Renal cortical epithelial cell (primary cell): Measurements from ENCODE around the gene KCNJ3. TPM values are rescaled to one million over a fixed set of nuclear protein-coding genes. Genes with fewer than 3 reads are reported as not detected.

ENCODE experiments used
- DNase-seq: peaks from one replicate; pipeline ENCODE4 v3.0.0-alpha.2; 2011; ENCODE audit warnings: low read depth
- total RNA-seq: library from RNA; depleted of rRNA; stranded (reverse); fragments of >200 nt; gene quantifications from 2 replicates; pipeline ENCODE4 v1.2.3, GENCODE V29; 2014

The KCNJ3 gene
- total RNA-seq, 1 donor from 2014 or later: 0.10 TPM

DNA sequence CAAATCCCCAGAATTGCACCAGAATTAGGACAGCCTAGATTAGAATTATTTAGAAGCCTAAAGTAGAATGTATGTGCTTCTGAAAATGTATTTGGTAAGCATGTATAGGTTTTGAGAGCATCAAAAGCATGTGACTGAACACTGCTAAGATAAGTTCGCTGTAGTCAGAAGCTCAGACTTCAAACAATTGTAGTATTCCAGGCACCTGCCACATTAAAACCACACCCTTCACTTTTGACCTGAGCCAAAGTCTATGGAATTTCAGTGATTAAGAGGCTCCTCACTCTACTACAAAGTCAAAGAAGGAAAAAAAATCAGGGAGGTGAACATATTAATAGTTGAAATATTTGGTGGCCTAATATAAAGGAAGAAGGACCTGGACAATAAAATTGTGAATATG is 8.2 kb downstream of the KCNJ3 start:
- no peak for DNase-seq

- DNase-seq: no peak
Observed at GRCh38 chr2:154707994-154708575, 9.6 kb downstream of the KCNJ3 start.

GRCh38 chr2:154709215-154709614 is 10.7 kb downstream of the KCNJ3 start:
- DNase-seq: peak; percentile 60

DNA sequence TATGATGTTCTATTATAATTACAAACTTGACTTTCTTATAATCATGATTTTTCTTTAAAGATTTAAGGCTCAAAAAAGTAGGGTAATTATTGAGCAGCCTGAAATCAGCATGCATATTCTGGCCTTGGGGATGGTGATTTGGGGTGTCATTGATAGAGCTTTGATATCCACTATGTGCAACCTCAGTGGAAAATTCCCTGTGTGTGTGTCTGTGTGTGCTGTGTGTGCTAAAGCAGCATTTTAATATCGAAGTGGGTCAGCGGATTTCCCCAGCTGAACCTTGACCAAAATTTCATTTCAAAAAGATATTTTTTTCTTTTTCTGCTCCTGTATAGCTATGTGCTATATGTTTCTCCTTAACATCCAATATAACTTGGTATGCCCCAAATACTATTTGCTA is 11.6 kb downstream of the KCNJ3 start:
- DNase-seq: no peak

DNA sequence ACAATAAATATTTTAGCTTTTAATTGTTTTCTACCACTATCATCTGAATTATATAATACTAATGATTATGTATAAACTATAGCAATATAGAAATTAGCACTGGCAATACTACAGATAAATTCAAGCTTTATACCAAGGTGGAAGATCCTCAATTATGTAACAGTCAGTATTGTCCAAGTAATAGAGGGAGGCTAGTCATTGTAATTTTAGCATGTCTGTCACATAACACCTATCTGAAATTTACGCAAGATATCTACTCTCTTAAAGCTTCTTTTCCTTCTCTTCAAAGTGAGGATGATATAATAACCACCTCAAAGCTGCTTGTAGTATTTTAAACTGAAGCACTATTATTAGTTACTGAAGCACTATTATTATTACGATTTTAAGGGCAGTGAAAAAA is 12.2 kb downstream of the KCNJ3 start:
- DNase-seq: no peak

- DNase-seq: no peak
Observed at GRCh38 chr2:154713675-154714074, 15.2 kb downstream of the KCNJ3 start.

DNA sequence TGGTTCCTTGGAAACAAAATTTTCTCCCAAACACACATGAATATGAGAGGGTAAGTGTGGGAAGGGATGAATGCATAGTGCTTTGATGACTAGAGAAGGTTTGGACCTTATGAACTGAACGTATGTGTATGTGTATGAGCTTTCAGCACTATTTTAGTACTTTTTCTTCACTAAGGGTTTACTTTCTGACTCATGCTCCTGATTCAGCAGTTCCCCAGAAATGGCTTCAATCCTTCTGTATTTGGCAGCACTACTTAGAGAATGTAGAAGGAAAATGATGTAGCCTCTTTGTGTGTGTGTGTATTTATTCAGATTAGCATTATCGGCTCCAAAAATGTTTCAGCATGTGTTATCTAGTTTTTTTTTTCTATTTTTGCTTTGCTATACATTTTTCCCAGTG is 22.2 kb downstream of the KCNJ3 start:
- peak; percentile 34 for DNase-seq

- DNase-seq: no peak
Observed at GRCh38 chr2:154724194-154724797, 25.8 kb downstream of the KCNJ3 start.

DNA sequence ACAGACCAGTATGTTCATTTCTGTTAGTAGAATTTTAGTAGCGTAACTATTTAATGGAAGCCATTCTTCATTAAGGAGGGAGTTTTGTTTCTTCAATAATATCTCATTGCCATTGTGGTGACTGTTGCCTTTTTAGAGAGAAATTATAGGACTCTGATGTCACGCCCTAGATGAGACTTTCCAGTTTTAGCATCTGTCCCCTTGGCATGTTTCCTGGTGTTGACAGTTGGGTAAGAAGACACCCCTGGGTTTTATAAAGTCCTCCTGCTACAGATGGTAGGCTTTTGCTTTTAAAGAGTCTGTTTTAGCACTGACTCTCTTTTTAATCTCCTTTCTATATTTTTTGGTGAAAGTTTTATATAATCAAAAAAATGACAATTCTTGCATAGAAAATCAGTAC is 41.9 kb downstream of the KCNJ3 start:
- DNase-seq: no peak

- peak; percentile 9 for DNase-seq
Observed at GRCh38 chr2:154758871-154759270, 60.4 kb downstream of the KCNJ3 start.

GRCh38 chr2:154762638-154763037 is 64.1 kb downstream of the KCNJ3 start:
- no peak for DNase-seq

GRCh38 chr2:154771664-154772284 is 73.3 kb downstream of the KCNJ3 start:
- no peak for DNase-seq

DNA sequence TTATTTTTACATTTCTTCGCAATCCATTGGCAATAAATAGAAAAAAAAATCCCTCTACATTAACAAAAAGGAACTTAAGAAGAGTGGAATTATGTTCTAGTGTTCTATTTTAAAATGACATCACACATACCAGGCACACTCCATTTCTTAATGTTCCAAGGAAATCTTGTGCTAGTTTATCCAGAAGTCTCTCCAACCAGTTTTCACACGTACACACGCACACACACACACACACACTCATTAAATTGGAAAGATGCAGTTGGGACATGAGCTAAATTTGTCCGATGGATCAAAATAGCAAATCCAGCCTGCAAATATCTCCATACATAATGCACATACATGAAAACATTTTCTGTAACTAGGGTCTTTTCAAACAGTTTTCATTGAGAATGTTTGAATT is 78.3 kb downstream of the KCNJ3 start:
- no peak for DNase-seq

GRCh38 chr2:154794406-154794805 is 95.9 kb downstream of the KCNJ3 start:
- no peak for DNase-seq

DNA sequence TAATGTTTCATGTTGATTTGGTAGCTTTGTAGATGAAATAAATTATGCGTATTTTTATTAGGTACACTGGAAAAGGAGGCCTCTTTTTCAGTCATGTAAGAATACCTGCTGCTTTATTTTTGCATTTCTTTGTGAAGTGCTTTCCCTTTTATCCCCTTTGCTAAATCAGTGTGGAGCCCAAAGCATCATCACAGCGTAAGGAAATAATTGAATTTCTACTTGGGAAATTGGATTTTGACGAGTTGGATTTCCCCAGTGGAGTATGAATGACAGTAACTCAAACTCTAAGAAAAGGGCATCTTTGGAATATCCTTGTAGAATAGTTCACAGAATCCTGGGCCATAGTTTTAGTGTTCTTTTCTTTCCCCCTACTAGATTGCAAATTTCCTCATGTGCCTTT is 97.2 kb downstream of the KCNJ3 start:
- DNase-seq: no peak

DNA sequence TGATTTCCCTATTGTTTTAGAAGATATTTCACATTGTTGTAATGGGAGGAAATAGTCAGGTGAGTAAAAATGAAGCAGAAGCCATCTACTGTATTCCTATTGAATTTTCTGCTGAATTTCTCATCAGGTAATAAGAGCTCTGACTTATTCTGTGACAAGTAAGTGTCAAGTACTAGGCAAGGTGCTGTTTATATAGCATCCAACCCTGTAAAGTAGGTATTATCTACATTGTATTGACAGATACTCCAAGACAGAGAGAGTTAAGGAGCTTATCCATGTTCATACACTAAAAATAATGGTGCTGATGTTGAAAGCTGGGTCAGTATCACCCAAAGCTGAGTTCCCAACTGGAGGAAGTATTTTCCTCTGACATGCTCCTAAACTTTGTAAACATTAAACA is 106.0 kb downstream of the KCNJ3 start:
- no peak for DNase-seq

GRCh38 chr2:154813636-154814035 is 115.1 kb downstream of the KCNJ3 start:
- no peak for DNase-seq

DNA sequence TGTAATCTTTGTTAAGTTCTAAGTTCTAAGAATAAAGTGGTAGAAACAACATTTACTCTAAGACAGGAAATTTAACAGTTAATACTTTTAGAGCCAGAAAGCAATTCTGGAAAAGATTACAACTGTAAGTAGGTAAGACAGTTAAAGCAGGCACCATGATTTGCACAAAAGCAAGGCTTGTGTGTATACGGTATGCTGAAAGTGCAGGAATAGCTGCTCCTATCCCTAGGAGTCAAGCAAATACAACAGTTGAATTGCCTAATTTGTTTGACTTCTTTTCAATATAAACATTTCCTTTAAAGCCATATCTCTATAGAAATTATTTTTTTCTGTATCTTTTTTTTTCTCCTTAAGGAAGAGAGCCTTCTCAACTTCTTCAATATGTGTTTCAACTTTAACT is 116.4 kb downstream of the KCNJ3 start:
- no peak for DNase-seq

- DNase-seq: no peak
Observed at GRCh38 chr2:154825358-154825757, 126.9 kb downstream of the KCNJ3 start.

DNA sequence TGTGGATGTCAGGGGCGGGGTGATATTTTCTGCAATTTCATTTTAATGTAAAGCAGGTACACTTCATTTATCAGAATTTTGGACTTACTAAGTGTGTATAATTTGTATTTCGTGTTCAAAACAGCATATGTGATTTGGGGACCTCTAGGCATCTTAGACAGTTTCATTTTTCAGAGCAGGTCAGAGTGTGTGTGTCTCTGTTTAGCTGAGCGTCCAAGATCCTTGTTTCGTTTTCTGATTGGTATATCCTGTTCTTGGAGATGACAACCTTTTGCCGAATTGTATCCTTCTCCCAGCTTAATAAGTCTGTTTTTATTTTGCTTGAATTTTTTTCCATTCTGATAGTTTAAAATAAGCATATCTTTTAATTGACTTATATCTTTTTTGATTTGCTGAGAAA is 128.3 kb downstream of the KCNJ3 start:
- no peak for DNase-seq

DNA sequence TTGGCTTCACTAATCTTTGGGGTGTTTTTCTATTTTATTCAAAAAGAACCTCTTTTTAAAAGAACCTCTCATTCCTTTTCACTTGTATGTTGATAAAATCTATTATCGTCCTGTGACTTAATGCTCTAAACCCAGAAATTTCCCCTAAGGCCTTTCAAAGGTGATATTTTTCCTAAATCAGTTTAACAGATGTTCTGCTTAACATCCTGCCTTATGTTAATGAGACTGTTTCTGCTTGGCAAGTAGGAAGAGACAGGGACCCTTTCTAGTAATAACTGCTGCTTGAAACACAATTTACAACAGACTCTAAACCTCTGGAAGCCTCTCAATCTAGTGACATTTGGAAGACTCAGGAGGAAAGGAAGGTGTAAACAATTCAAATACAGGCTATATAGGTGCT is 128.8 kb downstream of the KCNJ3 start:
- DNase-seq: no peak

DNA sequence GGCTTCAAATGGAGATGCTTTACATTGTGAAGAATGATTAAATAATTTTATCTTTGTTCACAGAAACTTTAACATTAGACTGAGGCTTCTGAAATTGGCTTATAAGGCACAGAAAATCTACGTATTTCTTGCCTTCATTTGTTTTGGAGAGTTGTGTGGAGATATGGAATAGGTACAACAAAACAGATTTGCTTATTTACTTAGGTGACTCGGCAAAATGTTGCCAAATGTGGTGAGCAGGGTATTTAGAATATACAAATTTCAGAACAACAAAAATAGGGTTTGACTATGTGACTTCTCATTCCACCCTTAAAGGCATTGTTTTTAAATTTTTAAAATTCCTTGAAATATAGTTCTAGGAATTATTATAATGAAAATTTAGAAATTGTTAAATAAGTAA is 134.2 kb downstream of the KCNJ3 start:
- no peak for DNase-seq

GRCh38 chr2:154836632-154837031 is 138.1 kb downstream of the KCNJ3 start:
- no peak for DNase-seq

DNA sequence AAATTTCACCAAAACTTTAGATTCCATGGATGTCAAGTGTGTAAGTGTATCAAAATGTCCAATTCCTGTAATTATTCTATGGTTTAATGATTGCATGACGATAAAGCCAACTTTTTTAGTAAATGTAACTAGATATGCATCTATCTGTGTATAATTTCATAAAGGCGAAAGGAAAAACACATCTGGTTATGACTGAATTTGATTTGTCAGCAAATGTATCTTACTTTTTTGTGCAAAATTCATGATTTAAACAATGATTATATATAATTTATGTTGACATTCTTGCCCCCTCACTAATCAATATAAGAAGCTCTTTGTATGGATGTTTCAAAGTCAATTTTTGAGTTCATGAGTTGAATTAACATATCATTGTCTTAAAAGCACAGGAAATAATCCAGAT is 138.5 kb downstream of the KCNJ3 start:
- no peak for DNase-seq
